Loucy (cell line): ENCODE results near the gene TTLL12.

Experiments
- H2AFZ ChIP-seq: fragments of 200-600 bp; sonication (generic); 2 replicates; pipeline ENCODE4 v1.6.0; 2016; ENCODE audit warnings: antibody characterized with exemption, mild to moderate bottlenecking, low read length, moderate library complexity
- H3F3A ChIP-seq: fragments of 200-600 bp; 2 replicates; pipeline ENCODE4 v1.6.0; 2016; ENCODE audit warnings: antibody characterized with exemption, low read depth, mild to moderate bottlenecking
- H3K27me3 ChIP-seq: fragments of 200-600 bp; sonication (generic); 2 replicates; pipeline ENCODE4 v1.6.1; 2014; ENCODE audit warnings: low read length, mild to moderate bottlenecking; ENCODE audit not compliant: insufficient read depth, poor library complexity, severe bottlenecking
- H3K36me3 ChIP-seq: fragments of 200-600 bp; sonication (generic); 2 replicates; pipeline ENCODE4 v1.6.1; 2016; ENCODE audit warnings: low read length; ENCODE audit not compliant: insufficient read depth
- H3K4me1 ChIP-seq: fragments of 200-600 bp; sonication (generic); 2 replicates; pipeline ENCODE4 v1.5.1; 2014; ENCODE audit warnings: low read length, mild to moderate bottlenecking; ENCODE audit not compliant: insufficient read depth, poor library complexity, severe bottlenecking
- H3K4me2 ChIP-seq: fragments of 200-600 bp; sonication (generic); 2 replicates; pipeline ENCODE4 v1.6.0; 2014; ENCODE audit warnings: antibody characterized with exemption, low read length, low read depth, mild to moderate bottlenecking; ENCODE audit not compliant: poor library complexity, severe bottlenecking
- H3K4me3 ChIP-seq: fragments of 200-600 bp; sonication (generic); 2 replicates; pipeline ENCODE4 v1.5.1; 2014; ENCODE audit warnings: low read length, mild to moderate bottlenecking, mixed read lengths; ENCODE audit not compliant: poor library complexity, severe bottlenecking
- H3K79me2 ChIP-seq: fragments of 200-600 bp; sonication (generic); 2 replicates; pipeline ENCODE4 v1.6.1; 2014; ENCODE audit warnings: low read length; ENCODE audit not compliant: insufficient read depth
- H3K9ac ChIP-seq: fragments of 200-600 bp; sonication (generic); 2 replicates; pipeline ENCODE4 v1.6.0; 2014; ENCODE audit warnings: mild to moderate bottlenecking, low read depth, low read length, moderate library complexity; ENCODE audit not compliant: poor library complexity, severe bottlenecking
- H3K9me2 ChIP-seq: fragments of 200-600 bp; sonication (generic); replicated peaks from 2 replicates; pipeline ENCODE4 v1.6.1; 2016; ENCODE audit warnings: low read depth, low read length, mixed read lengths
- H3K9me3 ChIP-seq: fragments of 200-600 bp; sonication (generic); 2 replicates; pipeline ENCODE4 v1.6.1; 2014; ENCODE audit warnings: mild to moderate bottlenecking, antibody characterized with exemption, low read length, low read depth; ENCODE audit not compliant: insufficient read depth
- H4K20me1 ChIP-seq: fragments of 200-600 bp; sonication (generic); 2 replicates; pipeline ENCODE4 v1.6.0; 2014; ENCODE audit warnings: antibody characterized with exemption, low read length, mild to moderate bottlenecking; ENCODE audit not compliant: insufficient read depth, poor library complexity, severe bottlenecking
- EZH2phosphoT487 ChIP-seq: fragments of 200-600 bp; IDR thresholded peaks from 2 replicates; pipeline ENCODE4 v1.6.1; 2018; ENCODE audit warnings: antibody characterized with exemption, mild to moderate bottlenecking, moderate library complexity, borderline replicate concordance
- TF ChIP-seq, protein P1 (sequence below): fragments of 200-600 bp; sonication (generic); conservative IDR thresholded peaks from 2 replicates; pipeline ENCODE4 v1.5.1; 2014; ENCODE audit warnings: mild to moderate bottlenecking, antibody characterized with exemption, low read length

The TTLL12 gene

DNA sequence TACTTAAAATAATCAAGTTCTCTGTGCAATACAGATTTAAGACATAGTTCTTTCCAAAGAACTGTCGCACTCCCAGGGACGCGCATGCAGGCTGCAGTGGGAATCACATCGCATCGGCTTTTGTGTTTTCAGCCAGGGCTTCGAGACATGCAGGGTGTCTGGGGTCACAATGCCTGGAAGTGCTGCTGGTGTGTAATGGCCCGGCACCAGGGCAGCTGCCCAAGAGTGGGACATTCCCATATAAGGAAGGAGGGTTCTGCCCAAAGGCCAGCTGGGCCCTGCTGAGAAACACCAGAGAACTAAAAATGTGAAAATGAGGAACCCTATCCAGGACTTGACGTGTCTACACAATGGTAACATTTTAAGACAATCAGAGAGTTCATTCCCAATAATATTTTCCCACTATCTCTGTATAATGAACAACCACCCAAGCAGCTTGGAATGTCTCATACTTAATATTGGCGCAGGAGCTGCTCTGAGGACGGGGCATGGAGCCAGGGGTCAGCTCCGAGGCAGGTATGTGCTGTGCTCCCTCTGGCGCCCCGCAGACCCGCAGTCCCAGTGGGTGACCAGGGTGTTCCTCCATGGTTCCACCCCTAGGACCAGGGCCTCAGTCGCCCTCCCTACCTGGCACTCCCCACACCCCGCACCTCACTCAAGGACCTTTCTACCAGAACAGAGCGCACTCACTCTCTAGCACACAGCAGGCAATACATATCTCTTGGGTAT, 55.0 kb downstream of the TTLL12 start:
- H3K9ac ChIP-seq = no peak overlapping the region
- H3K27me3 ChIP-seq = no peaks in the 10 kb centered on the region
- H3K4me1 ChIP-seq = peaks cover 17% of the 10 kb centered on the region
- no peak overlapping the region for H3K4me3 ChIP-seq
- H3K79me2 ChIP-seq = no peaks in the 10 kb centered on the region
- peaks cover 12% of the 10 kb centered on the region; the same call in 1 of the 2 replicates for H3K36me3 ChIP-seq
- H3F3A ChIP-seq = no peaks in the 10 kb centered on the region
- TF ChIP-seq EZH2phosphoT487 = no peak
- TF ChIP-seq, protein P1, sequence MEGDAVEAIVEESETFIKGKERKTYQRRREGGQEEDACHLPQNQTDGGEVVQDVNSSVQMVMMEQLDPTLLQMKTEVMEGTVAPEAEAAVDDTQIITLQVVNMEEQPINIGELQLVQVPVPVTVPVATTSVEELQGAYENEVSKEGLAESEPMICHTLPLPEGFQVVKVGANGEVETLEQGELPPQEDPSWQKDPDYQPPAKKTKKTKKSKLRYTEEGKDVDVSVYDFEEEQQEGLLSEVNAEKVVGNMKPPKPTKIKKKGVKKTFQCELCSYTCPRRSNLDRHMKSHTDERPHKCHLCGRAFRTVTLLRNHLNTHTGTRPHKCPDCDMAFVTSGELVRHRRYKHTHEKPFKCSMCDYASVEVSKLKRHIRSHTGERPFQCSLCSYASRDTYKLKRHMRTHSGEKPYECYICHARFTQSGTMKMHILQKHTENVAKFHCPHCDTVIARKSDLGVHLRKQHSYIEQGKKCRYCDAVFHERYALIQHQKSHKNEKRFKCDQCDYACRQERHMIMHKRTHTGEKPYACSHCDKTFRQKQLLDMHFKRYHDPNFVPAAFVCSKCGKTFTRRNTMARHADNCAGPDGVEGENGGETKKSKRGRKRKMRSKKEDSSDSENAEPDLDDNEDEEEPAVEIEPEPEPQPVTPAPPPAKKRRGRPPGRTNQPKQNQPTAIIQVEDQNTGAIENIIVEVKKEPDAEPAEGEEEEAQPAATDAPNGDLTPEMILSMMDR = no peak
- no peaks in the 10 kb centered on the region for H3K9me3 ChIP-seq
- H3K9me2 ChIP-seq = no peaks in the 10 kb centered on the region
- no peak overlapping the region for H3K4me2 ChIP-seq
- no peak overlapping the region for H2AFZ ChIP-seq
- H4K20me1 ChIP-seq = no peaks in the 10 kb centered on the region

DNA sequence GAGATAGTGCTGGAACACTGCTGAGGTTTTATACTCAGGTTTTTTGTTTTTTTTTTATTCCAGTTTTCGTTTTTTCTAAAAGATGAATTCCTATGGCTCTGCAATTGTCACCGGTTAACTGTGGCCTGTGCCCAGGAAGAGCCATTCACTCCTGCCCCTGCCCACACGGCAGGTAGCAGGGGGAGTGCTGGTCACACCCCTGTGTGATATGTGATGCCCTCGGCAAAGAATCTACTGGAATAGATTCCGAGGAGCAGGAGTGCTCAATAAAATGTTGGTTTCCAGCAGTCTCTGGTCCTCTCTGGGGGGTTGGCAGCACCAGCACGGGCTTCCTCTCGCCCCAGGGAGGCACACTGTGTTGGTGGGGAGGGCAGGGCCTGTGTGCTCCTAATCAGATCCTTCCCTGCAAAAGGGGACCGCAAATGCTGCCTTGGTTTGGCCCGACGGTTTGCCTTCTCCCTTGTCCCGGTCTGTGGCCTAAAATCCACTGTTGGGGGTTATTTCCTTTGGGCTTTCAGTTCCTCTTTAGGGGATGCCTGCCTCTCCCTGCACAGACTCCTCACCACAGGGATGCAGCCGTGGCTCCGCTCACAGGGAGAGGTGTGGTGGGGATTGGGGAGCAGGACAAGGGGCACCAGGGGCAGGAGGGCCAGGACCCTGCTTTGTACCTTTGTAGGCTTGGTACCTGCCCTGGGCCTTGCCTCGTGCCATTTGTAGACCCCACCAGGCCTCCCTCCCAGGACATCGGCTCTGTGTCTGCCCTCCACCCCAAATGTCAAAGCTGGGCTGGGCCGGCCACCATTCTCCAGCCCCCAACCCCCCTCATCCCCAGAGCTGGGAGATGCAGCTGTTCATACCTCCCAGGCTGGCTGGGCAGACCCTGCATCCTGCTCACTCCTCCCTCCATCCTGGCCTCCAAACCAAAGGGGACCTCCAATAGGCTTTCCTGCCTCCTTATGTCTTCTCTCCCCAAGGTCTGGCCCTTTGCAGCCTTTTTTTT, 57.2 kb downstream of the TTLL12 start:
- H3K4me2 ChIP-seq = no peak overlapping the region
- peaks cover 17% of the 10 kb centered on the region for H3K4me1 ChIP-seq

DNA sequence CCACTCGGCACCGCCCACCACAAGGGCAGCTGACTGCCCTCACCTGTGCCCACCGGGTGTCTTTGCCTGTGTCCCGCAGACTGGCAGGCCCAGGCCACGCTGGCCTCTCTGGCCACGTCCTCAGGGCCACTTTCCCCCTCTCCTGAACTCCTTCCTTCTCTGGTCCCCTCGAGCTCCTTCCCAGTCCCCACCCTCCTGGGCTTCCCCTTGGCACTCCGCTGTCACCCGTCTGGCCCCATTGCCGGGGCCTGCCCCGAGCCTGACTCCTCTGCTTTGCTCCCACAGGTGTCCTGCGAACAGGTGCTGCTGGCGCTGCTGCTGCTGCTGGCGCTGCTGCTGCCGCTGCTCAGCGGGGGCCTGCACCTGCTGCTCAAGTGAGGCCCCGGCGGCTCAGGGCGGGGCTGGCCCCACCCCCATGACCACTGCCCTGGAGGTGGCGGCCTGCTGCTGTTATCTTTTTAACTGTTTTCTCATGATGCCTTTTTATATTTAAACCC, 58.0 kb downstream of the TTLL12 start:
- no peak for TF ChIP-seq EZH2phosphoT487
- TF ChIP-seq, protein P1 = no peak
- Histone ChIP-seq H3K4me2 (no peak overlapping the region), H3K9me2 (no peaks in the 10 kb centered on the region), H3K79me2 (no peaks in the 10 kb centered on the region), H3K9me3 (no peaks in the 10 kb centered on the region), H4K20me1 (no peaks in the 10 kb centered on the region), H3K4me1 (peaks cover 17% of the 10 kb centered on the region), H3K27me3 (no peaks in the 10 kb centered on the region), H3K9ac (no peak overlapping the region), H3K36me3 (peaks cover 5% of the 10 kb centered on the region; the same call in 1 of the 2 replicates), H2AFZ (no peak overlapping the region), H3K4me3 (no peak overlapping the region), H3F3A (no peaks in the 10 kb centered on the region)

More for the DNA sequence above, 57.2 kb downstream of the TTLL12 start:
- H3K9me3 ChIP-seq = no peaks in the 10 kb centered on the region
- no peaks in the 10 kb centered on the region for H3K79me2 ChIP-seq
- no peaks in the 10 kb centered on the region for H4K20me1 ChIP-seq
- H3K9me2 ChIP-seq = no peaks in the 10 kb centered on the region
- H3K4me3 ChIP-seq = no peak overlapping the region
- H3K36me3 ChIP-seq = peaks cover 8% of the 10 kb centered on the region; the same call in 1 of the 2 replicates
- H3K27me3 ChIP-seq = no peaks in the 10 kb centered on the region
- no peak overlapping the region for H2AFZ ChIP-seq
- TF ChIP-seq, protein P1 = no peak
- no peak for TF ChIP-seq EZH2phosphoT487
- no peaks in the 10 kb centered on the region for H3F3A ChIP-seq
- no peak overlapping the region for H3K9ac ChIP-seq
